ENCODE data around the gene MYO1F. TPM values are rescaled to one million over a fixed set of nuclear protein-coding genes. Genes with fewer than 3 reads are reported as not detected.
A peak's percentile ranks its signal among the peaks of the same experiment; 100 is the strongest.
"Not testable (repeated sequence)": the region's sequence is repeated elsewhere in the genome, so short reads cannot be mapped to it uniquely, and the experiment has no call there.

Gene MYO1F
- polyA plus RNA-seq, 2 donors: 2.5 to 7.9 TPM

DNA sequence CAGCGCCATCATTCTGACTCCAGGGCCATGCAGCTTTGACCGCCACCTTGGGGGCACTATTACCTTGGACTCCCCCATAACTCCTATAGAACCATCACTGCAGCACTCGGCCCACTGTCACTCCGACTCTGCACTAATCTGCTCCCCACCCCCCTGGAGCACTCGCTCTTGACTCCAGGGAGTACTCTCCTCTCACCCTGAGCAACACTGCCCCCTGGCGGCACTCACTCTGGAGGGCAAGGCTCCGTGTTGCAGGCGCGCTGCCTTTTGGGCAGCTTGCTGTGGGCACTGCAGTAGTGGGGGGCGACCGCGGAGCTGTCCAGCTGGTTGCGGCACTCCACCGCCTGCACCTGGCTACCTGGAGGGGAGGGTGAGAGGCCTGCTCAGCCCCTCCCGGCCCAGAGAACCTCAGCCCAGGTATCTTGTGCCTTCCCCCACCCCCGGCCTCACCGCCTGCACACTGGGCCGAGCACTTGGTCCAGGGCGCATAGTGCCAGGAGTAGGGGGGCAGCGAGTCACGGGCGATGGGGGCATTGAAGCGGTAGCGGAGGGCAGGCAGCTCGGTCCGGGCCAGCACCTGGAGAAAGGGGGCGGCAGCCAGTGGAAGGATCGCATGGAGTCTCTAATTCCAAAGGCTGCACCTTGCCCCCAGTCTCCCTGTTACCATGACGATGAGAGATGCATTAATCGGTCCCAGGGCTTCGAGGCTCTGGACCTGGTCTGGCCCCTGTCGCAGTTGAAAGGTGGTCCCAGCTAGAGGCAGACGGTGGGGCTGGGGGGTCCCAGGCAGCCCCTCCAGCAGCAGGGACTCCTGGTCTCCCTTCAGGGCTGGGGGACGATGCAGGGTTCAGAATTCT lies 8.9 kb upstream of the MYO1F start:
- Histone ChIP-seq H3K36me3 (ENCODE audit: control insufficient read depth in 2 of 2, insufficient read depth in 2 of 2, low read length in 1 of 2) (no peaks in the 10 kb centered on the region), H3K4me3 (ENCODE audit: low read depth in 1 of 2, low read length in 2 of 2) (no peak overlapping the region), H3K27me3 (ENCODE audit: control insufficient read depth in 1 of 2, insufficient read depth in 2 of 2, low read length in 2 of 2) (no peaks in the 10 kb centered on the region), H3K27ac (ENCODE audit: low read depth in 2 of 2, low read length in 1 of 2) (no peak overlapping the region), H3K9me3 (ENCODE audit: control insufficient read depth in 2 of 2, insufficient read depth in 1 of 2, low read depth in 1 of 2, low read length in 1 of 2) (no peaks in the 10 kb centered on the region), H3K4me1 (ENCODE audit: control insufficient read depth in 2 of 2, insufficient read depth in 2 of 2, low read length in 1 of 2) (no peaks in the 10 kb centered on the region)
- WGBS, 2 donors: 65 to 69% methylated on average over 34 of the region's 34 CpGs

DNA sequence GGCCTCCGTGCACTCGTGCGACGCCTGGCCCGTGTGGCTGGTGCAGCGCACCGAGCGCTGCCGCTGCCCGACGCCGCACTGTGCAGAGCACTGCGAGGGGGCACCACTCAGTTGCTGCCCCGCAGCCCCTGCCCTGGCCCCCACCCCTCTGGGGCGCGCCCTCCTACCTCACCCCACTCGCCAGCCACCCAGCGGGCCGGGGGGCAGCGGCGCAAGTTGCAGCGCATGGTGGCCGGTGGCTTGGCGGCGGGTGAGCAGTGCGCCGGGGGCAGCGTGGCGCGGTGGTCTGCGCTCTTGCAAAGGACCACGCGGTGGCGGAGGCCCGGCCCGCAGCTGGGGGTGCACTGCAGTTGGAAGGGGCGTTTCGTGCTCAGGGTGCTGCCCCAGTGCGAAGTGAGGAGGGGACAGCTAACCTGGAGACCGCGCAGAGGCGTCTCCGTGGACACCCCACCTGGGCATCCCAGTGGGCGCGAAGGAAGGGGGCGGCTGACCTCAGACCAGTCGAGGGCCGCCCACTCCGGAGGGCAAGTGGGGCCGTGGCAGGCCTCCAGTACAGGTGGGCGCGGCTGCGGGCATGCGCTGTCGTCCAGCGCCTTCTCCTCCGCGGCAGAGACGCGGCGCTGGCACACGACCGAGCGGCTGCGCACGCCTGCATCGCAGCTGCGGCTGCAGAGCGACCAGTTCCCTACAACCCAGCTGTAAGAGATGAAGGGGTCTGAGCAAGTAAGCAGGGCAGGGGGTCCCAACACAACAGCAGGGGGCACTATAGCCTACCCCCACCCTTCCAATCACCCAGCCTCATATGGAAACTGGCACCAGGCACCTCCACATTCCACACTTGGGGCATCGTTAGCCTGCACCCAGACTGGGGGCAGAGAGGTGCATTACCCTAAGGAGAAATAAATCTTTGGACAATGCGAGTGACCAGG lies 8.0 kb upstream of the MYO1F start:
- 72 to 73% methylated on average over 71 of the region's 71 CpGs for WGBS, 2 donors
- no peaks in the 10 kb centered on the region for H3K4me1 ChIP-seq (ENCODE audit: control insufficient read depth in 2 of 2, insufficient read depth in 2 of 2, low read length in 1 of 2)
- H3K4me3 ChIP-seq (ENCODE audit: low read depth in 1 of 2, low read length in 2 of 2): no peak overlapping the region
- H3K27me3 ChIP-seq (ENCODE audit: control insufficient read depth in 1 of 2, insufficient read depth in 2 of 2, low read length in 2 of 2): no peaks in the 10 kb centered on the region
- H3K9me3 ChIP-seq (ENCODE audit: control insufficient read depth in 2 of 2, insufficient read depth in 1 of 2, low read depth in 1 of 2, low read length in 1 of 2): no peaks in the 10 kb centered on the region
- no peaks in the 10 kb centered on the region for H3K36me3 ChIP-seq (ENCODE audit: control insufficient read depth in 2 of 2, insufficient read depth in 2 of 2, low read length in 1 of 2)
- no peak overlapping the region for H3K27ac ChIP-seq (ENCODE audit: low read depth in 2 of 2, low read length in 1 of 2)

- Histone ChIP-seq H3K4me3 (ENCODE audit: low read depth in 1 of 2, low read length in 2 of 2) (no peak overlapping the region), H3K9me3 (ENCODE audit: control insufficient read depth in 2 of 2, insufficient read depth in 1 of 2, low read depth in 1 of 2, low read length in 1 of 2) (no peaks in the 10 kb centered on the region), H3K36me3 (ENCODE audit: control insufficient read depth in 2 of 2, insufficient read depth in 2 of 2, low read length in 1 of 2) (no peaks in the 10 kb centered on the region), H3K4me1 (ENCODE audit: control insufficient read depth in 2 of 2, insufficient read depth in 2 of 2, low read length in 1 of 2) (no peaks in the 10 kb centered on the region), H3K27ac (ENCODE audit: low read depth in 2 of 2, low read length in 1 of 2) (no peak overlapping the region), H3K27me3 (ENCODE audit: control insufficient read depth in 1 of 2, insufficient read depth in 2 of 2, low read length in 2 of 2) (no peaks in the 10 kb centered on the region)
- WGBS, 2 donors: 4 to 5% methylated on average over 17 to 21 of the region's 21 CpGs
Observed at GRCh38 chr19:8580710-8581281, 3.6 kb upstream of the MYO1F start.

DNA sequence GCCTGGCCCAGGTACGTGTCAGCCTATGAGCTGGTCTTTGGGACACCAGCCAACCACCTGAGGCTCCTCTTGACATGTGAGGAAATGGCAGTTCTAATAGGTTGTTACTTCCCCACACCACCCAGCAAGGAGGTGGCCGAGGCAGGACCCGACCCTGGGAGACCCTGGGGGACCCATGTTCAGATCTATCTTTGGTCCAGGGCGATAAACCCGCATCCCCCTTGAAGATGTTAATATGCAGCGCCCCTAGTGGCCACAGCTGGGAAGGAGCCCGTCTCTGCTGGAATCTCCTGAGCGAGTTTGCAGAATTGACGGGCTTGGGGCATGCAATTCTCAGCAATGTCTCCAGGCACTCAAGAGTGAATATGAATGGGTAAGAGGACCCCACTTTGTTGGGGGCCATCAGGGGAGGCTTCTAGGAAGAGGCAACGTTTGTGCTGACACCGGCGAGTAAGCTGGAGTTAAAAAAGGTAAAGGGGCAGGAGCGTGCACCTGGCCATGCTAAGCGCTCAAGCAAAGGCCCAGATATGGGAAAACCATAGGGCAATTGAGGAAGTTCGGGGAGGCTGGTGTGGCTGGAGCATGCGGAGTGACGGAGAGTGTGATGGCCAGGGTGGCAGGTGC lies 1.5 kb upstream of the MYO1F start:
- WGBS, 2 donors: 18 to 23% methylated on average over 17 of the region's 17 CpGs
- H3K9me3 ChIP-seq (ENCODE audit: control insufficient read depth in 2 of 2, insufficient read depth in 1 of 2, low read depth in 1 of 2, low read length in 1 of 2): no peaks in the 10 kb centered on the region
- no peaks in the 10 kb centered on the region for H3K36me3 ChIP-seq (ENCODE audit: control insufficient read depth in 2 of 2, insufficient read depth in 2 of 2, low read length in 1 of 2)
- no peak overlapping the region for H3K27ac ChIP-seq (ENCODE audit: low read depth in 2 of 2, low read length in 1 of 2)
- no peaks in the 10 kb centered on the region for H3K27me3 ChIP-seq (ENCODE audit: control insufficient read depth in 1 of 2, insufficient read depth in 2 of 2, low read length in 2 of 2)
- no peak overlapping the region for H3K4me3 ChIP-seq (ENCODE audit: low read depth in 1 of 2, low read length in 2 of 2)
- H3K4me1 ChIP-seq (ENCODE audit: control insufficient read depth in 2 of 2, insufficient read depth in 2 of 2, low read length in 1 of 2): no peaks in the 10 kb centered on the region

GRCh38 chr19:8577741-8578140 lies 499 bp upstream of the MYO1F start:
- no peak overlapping the region for H3K4me3 ChIP-seq (ENCODE audit: low read depth in 1 of 2, low read length in 2 of 2)

GRCh38 chr19:8576273-8576993 lies 809 bp downstream of the MYO1F start:
- Histone ChIP-seq H3K4me3 (ENCODE audit: low read depth in 1 of 2, low read length in 2 of 2) (peak overlapping the region; percentile 25 to 48), H3K4me1 (ENCODE audit: control insufficient read depth in 2 of 2, insufficient read depth in 2 of 2, low read length in 1 of 2) (no peaks in the 10 kb centered on the region), H3K36me3 (ENCODE audit: control insufficient read depth in 2 of 2, insufficient read depth in 2 of 2, low read length in 1 of 2) (no peaks in the 10 kb centered on the region), H3K9me3 (ENCODE audit: control insufficient read depth in 2 of 2, insufficient read depth in 1 of 2, low read depth in 1 of 2, low read length in 1 of 2) (no peaks in the 10 kb centered on the region), H3K27ac (ENCODE audit: low read depth in 2 of 2, low read length in 1 of 2) (peak overlapping the region; percentile 5 to 54), H3K27me3 (ENCODE audit: control insufficient read depth in 1 of 2, insufficient read depth in 2 of 2, low read length in 2 of 2) (no peaks in the 10 kb centered on the region)
- WGBS, 2 donors: 52 to 53% methylated on average over 19 of the region's 19 CpGs

More at GRCh38 chr19:8577741-8578140, 499 bp upstream of the MYO1F start:
- 73 to 78% methylated on average over 4 of the region's 4 CpGs for WGBS, 2 donors
- H3K4me1 ChIP-seq (ENCODE audit: control insufficient read depth in 2 of 2, insufficient read depth in 2 of 2, low read length in 1 of 2): no peaks in the 10 kb centered on the region
- no peaks in the 10 kb centered on the region for H3K9me3 ChIP-seq (ENCODE audit: control insufficient read depth in 2 of 2, insufficient read depth in 1 of 2, low read depth in 1 of 2, low read length in 1 of 2)
- H3K27ac ChIP-seq (ENCODE audit: low read depth in 2 of 2, low read length in 1 of 2): no peak overlapping the region
- no peaks in the 10 kb centered on the region for H3K27me3 ChIP-seq (ENCODE audit: control insufficient read depth in 1 of 2, insufficient read depth in 2 of 2, low read length in 2 of 2)
- H3K36me3 ChIP-seq (ENCODE audit: control insufficient read depth in 2 of 2, insufficient read depth in 2 of 2, low read length in 1 of 2): no peaks in the 10 kb centered on the region

- peak overlapping the region; percentile 25 to 48 for H3K4me3 ChIP-seq (ENCODE audit: low read depth in 1 of 2, low read length in 2 of 2)
- H3K9me3 ChIP-seq (ENCODE audit: control insufficient read depth in 2 of 2, insufficient read depth in 1 of 2, low read depth in 1 of 2, low read length in 1 of 2): no peaks in the 10 kb centered on the region
- WGBS, 2 donors: 34 to 35% methylated on average over 10 of the region's 10 CpGs
- no peaks in the 10 kb centered on the region for H3K27me3 ChIP-seq (ENCODE audit: control insufficient read depth in 1 of 2, insufficient read depth in 2 of 2, low read length in 2 of 2)
- no peaks in the 10 kb centered on the region for H3K4me1 ChIP-seq (ENCODE audit: control insufficient read depth in 2 of 2, insufficient read depth in 2 of 2, low read length in 1 of 2)
- no peaks in the 10 kb centered on the region for H3K36me3 ChIP-seq (ENCODE audit: control insufficient read depth in 2 of 2, insufficient read depth in 2 of 2, low read length in 1 of 2)
- no peak overlapping the region for H3K27ac ChIP-seq (ENCODE audit: low read depth in 2 of 2, low read length in 1 of 2)
Observed at GRCh38 chr19:8575467-8575997, 1.7 kb downstream of the MYO1F start.

DNA sequence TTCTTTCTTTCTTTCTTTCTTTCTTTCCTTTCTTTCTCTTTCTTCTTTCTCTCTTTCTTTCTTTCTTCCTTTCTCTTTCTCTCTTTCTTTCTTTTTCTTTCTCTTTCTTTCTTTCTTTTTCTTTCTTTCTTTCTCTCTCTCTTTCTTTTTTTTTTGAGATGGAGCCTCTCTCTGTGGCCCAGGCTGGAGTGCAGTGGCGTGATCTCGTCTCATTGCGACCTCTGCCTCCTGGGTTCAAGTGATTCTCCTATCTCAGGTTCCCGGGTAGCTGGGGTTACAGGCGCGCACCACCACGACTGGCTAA lies 2.7 kb downstream of the MYO1F start:
- WGBS, 2 donors: 89 to 94% methylated on average over 7 of the region's 7 CpGs
- not testable (repeated sequence) for H3K4me1 ChIP-seq (ENCODE audit: control insufficient read depth in 2 of 2, insufficient read depth in 2 of 2, low read length in 1 of 2)

More for the DNA sequence above, 2.7 kb downstream of the MYO1F start:
- H3K4me3 ChIP-seq (ENCODE audit: low read depth in 1 of 2, low read length in 2 of 2); H3K9me3 ChIP-seq (ENCODE audit: control insufficient read depth in 2 of 2, insufficient read depth in 1 of 2, low read depth in 1 of 2, low read length in 1 of 2); H3K27me3 ChIP-seq (ENCODE audit: control insufficient read depth in 1 of 2, insufficient read depth in 2 of 2, low read length in 2 of 2); H3K36me3 ChIP-seq (ENCODE audit: control insufficient read depth in 2 of 2, insufficient read depth in 2 of 2, low read length in 1 of 2); H3K27ac ChIP-seq (ENCODE audit: low read depth in 2 of 2, low read length in 1 of 2): not testable (repeated sequence)

All from esophagus (tissue), 2 donors.